Articular chondrocyte of knee joint (primary cell): ENCODE data around the gene LRIT3. TPM values are rescaled to one million over a fixed set of nuclear protein-coding genes. Genes with fewer than 3 reads are reported as not detected.

Experiments used
- total RNA-seq: library from RNA; depleted of rRNA; stranded (reverse); fragments of >200 nt; gene quantifications from 2 replicates; pipeline ENCODE4 v1.2.3, GENCODE V29; 2012

LRIT3 gene, protein sequence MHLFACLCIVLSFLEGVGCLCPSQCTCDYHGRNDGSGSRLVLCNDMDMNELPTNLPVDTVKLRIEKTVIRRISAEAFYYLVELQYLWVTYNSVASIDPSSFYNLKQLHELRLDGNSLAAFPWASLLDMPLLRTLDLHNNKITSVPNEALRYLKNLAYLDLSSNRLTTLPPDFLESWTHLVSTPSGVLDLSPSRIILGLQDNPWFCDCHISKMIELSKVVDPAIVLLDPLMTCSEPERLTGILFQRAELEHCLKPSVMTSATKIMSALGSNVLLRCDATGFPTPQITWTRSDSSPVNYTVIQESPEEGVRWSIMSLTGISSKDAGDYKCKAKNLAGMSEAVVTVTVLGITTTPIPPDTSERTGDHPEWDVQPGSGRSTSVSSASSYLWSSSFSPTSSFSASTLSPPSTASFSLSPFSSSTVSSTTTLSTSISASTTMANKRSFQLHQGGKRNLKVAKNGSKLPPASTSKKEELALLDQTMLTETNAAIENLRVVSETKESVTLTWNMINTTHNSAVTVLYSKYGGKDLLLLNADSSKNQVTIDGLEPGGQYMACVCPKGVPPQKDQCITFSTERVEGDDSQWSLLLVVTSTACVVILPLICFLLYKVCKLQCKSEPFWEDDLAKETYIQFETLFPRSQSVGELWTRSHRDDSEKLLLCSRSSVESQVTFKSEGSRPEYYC
- 0.13 and 0.22 TPM in 2 replicates for total RNA-seq

GRCh38 chr4:109847896-109848442 is at the start of gene LRIT3:
Gene LRIT3 (plus strand): TSS chr4:109848107. CDS start chr4:109848202, 95 bp downstream.

GRCh38 chr4:109801895-109802319 is 46.0 kb upstream of the LRIT3 start, which contains the start of gene CFI:
Gene CFI (minus strand): TSS chr4:109801999. CDS start chr4:109801971, 28 bp downstream.

DNA sequence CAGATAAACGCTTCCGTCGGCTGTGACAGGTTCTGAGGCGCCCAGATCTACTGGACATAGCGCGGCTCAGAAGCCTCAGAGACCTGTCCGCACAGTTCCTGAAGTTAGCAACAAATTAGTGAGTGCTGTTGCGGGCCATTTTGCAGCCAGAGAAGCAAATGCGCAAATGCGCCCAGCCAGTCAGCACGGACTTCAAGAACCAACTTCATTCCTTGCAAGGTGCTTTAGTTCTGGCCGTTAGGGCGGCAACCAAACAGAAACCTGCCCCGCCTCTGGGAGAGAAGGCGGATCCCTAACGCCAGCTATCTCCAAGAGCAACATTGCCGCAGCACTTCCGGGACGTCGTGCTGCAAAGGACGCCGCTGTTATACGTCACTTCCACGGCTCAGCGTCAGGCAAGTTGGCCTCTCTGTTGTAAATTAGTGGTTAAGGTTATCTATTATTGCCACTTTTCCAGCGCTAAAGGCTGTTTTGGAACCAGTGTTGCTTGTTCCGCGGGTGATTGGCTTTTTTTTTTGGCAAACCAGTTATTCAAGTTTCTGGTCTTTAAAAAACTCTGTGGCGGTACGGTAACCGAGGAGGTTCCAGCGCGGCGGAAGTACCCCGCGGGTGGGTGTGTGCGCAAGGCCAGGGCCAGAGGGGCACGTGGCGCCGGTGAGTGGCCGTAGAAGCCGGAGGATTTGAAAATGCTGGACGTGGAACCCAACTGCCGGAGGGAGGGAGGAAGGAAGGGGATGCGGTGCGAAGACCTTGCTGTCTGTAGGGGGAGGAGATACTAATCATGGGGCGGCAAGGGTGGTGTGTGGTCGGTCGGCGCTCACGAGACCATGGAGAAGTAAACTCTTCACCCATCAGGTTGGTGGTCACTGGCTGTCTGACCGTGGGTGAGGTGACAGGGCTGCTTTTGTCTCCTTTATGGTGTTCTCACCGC is 32.5 kb upstream of the LRIT3 start, which contains the start of gene GAR1:
Gene GAR1 (plus strand): TSS at position 612 of the 931 bp plus-strand sequence. CDS start 403 bp downstream, outside the sequence.

GRCh38 chr4:109827672-109828071 is 20.2 kb upstream of the LRIT3 start, which contains the start of gene RRH:
Gene RRH (plus strand): TSS chr4:109827972. CDS start chr4:109828028, 56 bp downstream.

DNA sequence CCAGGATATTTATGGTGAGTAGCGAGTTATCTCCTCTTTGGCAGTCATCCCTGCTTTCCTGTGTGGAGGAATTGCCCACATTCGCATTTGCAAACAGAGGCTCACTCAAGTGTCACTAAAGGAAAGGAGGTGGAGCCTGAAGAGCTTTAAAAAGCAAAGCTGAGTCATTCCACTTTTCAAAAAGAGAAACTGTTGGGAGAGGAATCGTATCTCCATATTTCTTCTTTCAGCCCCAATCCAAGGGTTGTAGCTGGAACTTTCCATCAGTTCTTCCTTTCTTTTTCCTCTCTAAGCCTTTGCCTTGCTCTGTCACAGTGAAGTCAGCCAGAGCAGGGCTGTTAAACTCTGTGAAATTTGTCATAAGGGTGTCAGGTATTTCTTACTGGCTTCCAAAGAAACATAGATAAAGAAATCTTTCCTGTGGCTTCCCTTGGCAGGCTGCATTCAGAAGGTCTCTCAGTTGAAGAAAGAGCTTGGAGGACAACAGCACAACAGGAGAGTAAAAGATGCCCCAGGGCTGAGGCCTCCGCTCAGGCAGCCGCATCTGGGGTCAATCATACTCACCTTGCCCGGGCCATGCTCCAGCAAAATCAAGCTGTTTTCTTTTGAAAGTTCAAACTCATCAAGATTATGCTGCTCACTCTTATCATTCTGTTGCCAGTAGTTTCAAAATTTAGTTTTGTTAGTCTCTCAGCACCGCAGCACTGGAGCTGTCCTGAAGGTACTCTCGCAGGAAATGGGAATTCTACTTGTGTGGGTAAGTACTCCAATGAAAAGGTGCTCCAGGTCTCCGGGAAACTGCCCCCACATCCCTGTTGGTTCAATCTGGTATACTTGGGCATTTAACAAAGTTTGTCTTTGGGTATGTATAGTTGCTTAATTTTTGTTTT is 65.0 kb downstream of the LRIT3 start, which contains the start of gene EGF:
Gene EGF (plus strand): TSS at position 178 of the 890 bp plus-strand sequence. CDS start 453 bp downstream, at position 631.

Other genes starting within 250 kb of the LRIT3 start
- gene CASP6, start 144.7 kb upstream of the LRIT3 start, total RNA-seq: 22.7 and 32.5 TPM in 2 replicates
- gene PLA2G12A, start 118.0 kb upstream of the LRIT3 start, total RNA-seq: 16.1 and 30.6 TPM in 2 replicates
- 25.5 and 59.7 TPM in 2 replicates for gene CFI, start 46.1 kb upstream of the LRIT3 start, total RNA-seq
- 8.0 and 8.2 TPM in 2 replicates for gene GAR1, start 32.3 kb upstream of the LRIT3 start, total RNA-seq
- gene RRH, start 20.1 kb upstream of the LRIT3 start, total RNA-seq: 0.11 and 0.13 TPM in 2 replicates
- 0.78 and 2.5 TPM in 2 replicates for gene EGF, start 64.8 kb downstream of the LRIT3 start, total RNA-seq